Skin of body (tissue), 2 donors: ENCODE measurements around the gene LILRA2. TPM values are rescaled to one million over a fixed set of nuclear protein-coding genes. Genes with fewer than 3 reads are reported as not detected.
"Not testable (repeated sequence)": the region's sequence is repeated elsewhere in the genome, so short reads cannot be mapped to it uniquely, and the experiment has no call there.

Source experiments
- DNase-seq: peaks from one replicate; lab custom pipeline; 2025; lab: John Stamatoyannopoulos, UW
- total RNA-seq: library from RNA; depleted of rRNA; stranded (reverse); fragments of >200 nt; gene quantifications from one replicate; pipeline ENCODE4 v1.2.3, GENCODE V29; 2014

LILRA2 gene
- total RNA-seq, 1 donor from 2014 or later: 1.1 TPM

DNA sequence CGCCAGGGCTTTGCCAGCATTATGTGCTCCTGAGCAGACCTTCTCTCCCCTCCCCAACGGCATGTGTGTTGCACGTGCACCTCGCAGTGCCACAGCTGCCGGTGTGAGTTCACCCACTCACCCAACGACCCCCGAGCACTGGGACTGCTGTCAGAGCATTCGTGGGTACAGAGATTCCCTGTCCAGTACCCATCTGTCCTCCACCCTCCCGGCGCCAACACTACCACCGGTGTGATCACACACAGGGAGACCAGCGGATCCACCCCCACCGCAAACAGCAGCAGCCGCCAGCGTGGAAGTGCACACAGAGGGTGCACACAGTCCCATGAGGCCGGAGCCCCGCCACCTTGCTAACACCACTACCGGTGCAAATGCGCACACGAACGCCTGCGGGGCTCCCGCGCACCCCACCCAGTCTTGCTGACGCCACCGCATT, 35.8 kb downstream of the LILRA2 start:
- no peak for DNase-seq

DNA sequence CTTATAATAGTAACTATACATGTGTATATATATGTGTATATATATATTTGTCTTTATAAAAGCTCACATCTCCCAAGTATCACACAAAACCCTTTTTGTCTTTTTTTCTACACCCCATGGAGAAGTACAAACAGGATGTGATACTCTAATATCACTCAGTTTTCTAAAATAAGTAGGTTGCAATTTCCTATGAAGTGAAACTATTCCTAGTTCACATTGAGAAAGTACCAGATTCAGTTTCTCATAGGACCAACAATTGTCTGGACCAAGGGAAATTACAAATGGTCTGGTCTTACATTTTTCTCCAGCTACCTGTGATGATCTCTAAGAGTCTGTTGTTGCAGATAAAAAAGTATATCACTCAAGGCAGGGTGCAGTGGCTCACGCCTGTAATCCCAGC, 38.8 kb downstream of the LILRA2 start:
- DNase-seq: no peak

DNA sequence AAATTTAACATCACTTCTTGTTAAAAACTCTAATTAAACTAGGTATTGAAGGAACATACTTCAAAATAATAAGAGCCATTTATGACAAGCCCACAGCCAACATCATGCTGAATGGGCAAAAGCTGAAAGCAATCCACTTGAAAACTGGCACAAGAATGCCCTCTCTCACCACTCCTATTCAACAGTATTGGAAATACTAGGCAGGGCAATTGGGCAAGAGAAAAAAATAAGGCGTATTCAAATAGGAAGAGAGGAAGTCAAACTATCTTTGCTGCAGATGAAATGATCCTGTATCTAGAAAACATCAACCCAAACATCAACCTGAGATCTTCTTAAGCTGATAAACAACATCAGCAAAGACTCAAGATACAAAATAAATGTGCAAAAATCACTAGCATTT, 41.1 kb downstream of the LILRA2 start:
- no peak for DNase-seq

DNA sequence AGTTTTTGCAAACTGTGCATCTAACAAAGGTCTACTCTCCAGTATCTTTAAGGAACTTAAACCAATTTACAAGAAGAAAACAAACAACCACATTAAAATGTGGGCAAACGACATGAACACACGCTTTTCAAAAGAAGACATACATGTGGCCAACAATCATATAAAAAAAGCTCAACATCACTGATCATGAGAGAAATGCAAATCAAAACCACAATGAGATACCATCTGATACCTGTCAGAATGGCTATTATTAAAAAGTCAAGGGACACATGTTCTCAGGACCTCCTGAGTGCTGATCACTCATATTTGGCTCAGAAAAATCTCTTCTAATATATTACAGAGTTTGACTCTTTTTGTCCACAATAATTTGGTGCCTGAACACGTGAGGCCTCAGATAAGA, 42.5 kb downstream of the LILRA2 start:
- DNase-seq: no peak

DNA sequence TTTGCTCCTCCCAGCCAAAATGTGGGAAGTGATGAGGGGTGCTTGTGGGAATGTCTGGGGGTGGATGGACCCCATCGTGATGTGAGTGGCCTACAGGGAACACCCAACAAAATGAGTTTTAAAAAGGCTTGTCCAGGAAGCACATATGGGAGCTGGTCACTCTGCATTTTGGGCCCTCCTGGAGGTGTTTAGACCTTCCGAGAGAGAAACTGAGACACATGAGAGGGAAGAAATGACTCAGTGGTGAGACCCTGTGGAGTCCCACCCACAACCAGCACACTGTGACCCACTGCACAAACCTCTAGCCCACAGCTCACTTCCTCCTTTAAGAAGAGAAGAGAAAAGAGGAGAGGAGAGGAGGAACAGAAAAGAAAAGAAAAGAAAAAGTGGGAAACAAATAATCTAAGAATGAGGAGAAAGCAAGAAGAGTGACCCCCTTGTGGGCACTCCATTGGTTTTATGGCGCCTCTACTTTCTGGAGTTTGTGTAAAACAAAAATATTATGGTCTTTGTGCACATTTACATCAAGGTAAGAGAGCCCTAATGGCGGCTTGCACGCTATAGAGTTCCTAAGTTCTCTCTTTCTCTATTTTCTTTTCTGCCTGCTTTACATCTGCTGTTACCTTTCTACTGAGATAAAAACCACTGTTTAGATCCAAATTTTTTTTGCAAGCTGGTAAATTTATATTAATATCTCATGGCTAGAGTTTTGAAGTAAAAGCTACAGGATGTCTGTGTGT, 43.4 kb downstream of the LILRA2 start:
- DNase-seq: no peak

DNA sequence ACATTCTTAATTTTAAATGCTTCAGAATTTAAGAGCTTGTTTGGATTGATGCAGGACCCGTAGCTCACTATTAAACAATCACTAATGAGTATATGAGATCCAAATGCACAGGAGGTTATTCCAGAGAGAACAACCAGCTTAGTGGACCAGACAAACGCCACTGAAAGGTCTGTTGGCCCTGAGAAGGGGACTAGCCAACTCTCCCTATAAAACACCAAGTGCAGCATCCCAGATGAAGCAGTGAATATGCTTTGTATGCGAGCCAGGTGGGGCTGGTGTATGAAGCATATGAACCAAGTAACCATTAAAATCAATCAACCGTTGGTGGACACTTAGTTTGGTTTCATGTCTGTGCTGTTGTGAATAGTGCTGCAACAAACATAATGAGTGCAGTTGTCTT, 46.9 kb downstream of the LILRA2 start:
- no peak for DNase-seq

DNA sequence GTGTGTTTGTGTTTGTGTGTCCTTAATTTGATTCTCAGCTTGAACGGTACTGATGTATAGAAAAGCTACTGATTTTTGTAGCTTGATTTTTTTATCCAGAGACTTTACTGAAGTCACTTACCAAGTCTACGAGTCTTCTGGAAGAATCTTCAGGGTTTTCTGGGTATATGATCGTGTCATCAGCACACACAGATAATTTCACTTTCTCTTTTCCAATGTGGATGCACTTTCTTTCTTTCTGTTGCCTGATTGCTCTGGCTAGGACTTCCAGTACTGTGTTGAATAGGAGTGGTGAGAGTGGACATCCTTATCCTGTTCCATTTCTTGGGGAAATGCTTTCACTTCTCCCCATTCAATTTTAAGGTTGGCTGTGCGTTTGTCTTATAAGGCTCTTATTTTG, 48.8 kb downstream of the LILRA2 start:
- DNase-seq: no peak

DNA sequence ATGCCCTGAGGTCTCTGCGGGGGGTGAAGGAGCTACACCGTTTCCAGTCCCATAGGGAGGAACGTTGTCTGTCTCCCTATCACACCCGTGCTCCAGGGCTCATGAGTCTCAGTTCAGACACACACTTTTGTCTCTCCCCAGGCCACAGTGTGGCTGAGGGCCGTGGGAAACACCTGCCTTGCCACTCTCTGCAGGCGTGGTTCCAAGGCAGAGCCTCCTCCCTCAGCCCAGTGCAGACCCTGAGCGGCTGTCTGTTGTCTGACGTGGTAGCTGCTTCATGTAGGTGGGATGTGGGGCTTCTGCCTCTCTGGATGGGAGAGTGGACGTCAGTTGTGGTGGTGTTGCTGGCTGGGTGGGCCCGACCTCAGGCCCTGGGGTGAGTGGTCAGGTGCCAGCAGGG, 50.6 kb downstream of the LILRA2 start:
- DNase-seq: not testable (repeated sequence)

DNA sequence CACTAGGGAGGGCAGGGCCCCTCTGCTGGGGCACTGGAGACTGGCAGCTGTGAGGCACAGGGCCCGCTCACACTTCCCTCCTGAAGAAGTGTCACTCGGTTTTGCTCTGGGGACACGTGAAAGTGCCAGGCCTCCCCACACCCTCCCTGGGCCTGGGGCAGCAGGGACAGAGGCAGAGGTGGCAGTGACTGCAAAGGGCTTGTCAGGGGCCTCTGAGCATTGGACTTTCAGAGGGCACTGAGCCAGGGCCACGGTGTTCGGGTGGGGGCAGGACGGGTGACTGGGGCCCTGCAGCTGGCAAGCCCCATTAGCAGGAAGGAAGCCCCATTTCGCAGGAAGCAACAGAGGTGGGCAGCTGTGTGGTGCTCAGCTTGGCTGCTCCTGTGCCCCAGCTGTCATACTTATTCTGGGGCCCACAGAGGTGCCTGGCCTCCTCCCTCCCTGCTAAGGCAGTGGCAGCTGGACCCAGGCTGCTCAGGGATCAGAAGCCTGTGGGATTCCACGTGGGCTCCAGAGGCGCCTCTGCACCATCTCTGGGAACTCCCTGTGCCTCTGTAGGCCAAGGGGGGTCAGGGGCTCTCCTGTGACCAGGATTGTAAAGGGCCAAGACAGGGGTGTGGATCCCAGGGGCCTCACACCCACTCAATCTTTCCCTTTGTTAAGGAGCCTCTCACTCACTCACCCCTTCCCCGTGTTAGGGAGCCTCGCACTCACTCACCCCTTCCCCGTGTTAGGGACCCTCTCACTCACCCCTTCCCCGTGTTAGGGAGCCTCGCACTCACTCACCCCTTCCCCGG, 51.5 kb downstream of the LILRA2 start:
- not testable (repeated sequence) for DNase-seq

DNA sequence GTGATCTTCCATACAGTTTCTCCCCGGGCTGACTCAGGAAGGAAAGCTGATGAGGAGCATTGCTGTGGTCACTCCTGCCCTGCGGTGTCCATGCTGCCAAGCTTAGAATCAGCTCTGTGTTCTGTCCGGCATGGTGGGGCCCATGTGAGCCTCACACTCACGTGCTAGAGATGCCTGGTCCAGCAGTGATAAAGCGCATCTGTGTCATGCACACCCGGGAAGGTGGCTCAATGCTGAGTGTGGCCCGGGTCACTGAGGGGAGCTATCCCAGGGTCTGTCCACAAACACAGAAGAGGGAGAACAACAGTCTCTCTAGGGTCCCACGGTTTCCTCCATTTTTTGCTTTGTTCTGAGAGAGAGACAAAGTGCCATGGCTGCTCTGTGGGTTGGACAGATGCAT, 53.2 kb downstream of the LILRA2 start:
- DNase-seq: no peak

DNA sequence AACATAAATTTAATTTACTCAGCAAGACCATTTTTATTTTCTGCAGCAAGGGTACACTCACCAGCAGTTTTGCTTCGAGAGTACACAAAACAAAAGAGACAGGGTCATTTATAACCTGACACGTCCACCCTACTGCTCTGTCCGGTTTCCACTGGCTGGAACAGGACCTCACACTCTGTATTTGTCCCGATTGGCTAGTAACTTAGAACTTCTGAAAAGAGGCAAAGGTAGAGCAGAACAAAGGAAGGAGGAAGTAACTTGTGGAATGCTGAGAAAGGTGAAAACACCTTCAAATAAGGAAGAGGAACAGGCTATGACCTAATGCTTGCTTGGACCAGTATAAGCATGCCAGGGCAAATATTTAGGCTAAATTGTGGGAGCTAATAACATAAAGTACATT, 54.3 kb downstream of the LILRA2 start:
- DNase-seq: not testable (repeated sequence)

DNA sequence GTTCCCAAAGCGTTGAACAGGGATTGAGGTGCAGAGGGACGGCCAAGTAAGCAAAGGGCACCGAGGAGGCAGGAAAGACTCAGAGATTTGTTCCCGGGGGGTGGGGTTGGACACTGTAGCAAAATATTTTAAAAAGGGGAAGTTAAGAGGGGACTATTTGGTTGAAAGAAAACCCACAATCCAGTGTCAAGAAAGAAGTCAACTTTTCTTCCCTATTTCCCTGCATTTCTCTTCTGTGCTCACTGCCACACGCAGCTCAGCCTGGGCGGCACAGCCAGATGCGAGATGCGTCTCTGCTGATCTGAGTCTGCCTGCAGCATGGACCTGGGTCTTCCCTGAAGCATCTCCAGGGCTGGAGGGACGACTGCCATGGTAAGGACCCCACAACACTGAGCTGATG, 56.7 kb downstream of the LILRA2 start, which contains the start of gene LILRB1:
Gene LILRB1, plus strand, starts transcription at position 223 of the 400 bp plus-strand sequence. CDS start 590 bp downstream, outside the sequence.
- DNase-seq: not testable (repeated sequence)

DNA sequence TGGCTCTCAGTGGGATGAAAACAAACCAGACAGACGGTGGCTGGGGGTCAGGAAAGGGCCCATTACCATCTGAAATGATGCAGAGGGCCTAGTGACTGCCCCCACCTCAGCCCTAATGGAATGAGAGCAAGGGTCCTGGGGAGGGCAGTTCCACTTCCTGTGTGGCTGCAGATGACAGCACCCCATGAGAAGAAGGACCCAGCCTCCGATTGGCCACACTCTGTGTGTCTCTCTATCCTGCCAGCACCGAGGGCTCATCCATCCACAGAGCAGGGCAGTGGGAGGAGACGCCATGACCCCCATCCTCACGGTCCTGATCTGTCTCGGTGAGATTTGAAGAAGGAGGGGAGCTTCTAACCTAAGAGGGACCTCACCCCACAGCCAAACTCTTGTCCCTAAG, 57.2 kb downstream of the LILRA2 start:
- no peak for DNase-seq

DNA sequence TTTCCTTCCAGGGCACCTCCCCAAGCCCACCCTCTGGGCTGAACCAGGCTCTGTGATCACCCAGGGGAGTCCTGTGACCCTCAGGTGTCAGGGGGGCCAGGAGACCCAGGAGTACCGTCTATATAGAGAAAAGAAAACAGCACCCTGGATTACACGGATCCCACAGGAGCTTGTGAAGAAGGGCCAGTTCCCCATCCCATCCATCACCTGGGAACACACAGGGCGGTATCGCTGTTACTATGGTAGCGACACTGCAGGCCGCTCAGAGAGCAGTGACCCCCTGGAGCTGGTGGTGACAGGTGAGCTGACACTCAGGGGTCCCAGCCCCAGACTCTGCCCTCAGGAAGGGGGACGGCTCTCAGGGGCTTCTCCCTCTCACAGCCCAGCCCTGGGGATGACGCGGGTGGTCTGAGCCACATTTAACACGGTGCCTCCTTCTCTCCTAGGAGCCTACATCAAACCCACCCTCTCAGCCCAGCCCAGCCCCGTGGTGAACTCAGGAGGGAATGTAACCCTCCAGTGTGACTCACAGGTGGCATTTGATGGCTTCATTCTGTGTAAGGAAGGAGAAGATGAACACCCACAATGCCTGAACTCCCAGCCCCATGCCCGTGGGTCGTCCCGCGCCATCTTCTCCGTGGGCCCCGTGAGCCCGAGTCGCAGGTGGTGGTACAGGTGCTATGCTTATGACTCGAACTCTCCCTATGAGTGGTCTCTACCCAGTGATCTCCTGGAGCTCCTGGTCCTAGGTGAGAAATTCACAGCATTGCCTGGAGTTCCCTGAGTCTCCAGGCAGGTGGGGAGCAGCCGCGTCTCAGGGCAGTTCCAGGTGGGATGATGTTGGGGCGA, 58.1 kb downstream of the LILRA2 start:
- DNase-seq: not testable (repeated sequence)

DNA sequence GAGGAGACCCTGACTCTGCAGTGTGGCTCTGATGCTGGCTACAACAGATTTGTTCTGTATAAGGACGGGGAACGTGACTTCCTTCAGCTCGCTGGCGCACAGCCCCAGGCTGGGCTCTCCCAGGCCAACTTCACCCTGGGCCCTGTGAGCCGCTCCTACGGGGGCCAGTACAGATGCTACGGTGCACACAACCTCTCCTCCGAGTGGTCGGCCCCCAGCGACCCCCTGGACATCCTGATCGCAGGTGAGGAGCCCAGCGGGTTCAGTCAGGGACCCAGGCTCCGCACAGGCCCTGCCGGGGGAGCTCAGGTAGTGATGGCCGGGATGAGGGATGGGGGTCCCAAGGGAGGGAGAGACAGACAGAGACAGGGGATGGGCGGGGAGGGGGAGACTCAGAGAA, 58.9 kb downstream of the LILRA2 start:
- DNase-seq: not testable (repeated sequence)

DNA sequence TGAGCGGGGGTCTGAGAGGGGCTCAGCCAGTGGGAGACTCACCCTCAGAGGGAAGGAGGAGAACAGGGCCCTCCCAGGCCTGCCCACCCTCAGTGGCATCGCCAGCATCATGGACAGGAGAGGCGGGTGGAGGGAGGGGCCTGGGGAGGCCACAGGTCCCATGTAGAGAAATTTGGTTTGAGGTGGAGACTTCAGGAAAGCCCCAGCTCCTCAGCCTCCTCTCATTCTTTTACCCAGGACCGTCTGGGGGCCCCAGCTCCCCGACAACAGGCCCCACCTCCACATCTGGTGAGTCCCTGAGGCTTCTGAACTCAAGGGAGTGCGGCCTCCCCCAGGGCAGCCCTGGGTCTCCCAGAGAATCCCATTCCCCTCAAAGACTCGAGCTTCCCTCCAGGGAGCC, 59.8 kb downstream of the LILRA2 start:
- no peak for DNase-seq

DNA sequence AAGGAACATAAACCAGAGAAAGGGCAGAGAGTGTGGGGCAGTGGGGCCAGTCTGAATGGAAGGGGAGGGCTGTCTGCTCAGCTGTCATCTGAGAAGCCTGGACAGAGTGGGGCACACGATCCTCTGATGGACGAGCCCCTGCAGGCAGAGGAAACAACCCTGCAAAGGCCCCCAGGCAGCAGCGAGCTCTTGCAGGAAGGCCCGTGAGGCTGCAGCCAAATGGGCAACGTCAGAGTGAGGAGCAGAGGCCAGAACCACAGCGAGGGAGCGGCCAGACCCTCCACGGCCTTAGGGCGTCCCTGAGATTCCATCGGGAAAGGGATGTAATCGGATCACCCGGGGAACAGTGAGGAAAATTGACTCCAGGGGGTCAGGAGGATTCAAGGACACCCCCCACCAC, 62.5 kb downstream of the LILRA2 start:
- not testable (repeated sequence) for DNase-seq

DNA sequence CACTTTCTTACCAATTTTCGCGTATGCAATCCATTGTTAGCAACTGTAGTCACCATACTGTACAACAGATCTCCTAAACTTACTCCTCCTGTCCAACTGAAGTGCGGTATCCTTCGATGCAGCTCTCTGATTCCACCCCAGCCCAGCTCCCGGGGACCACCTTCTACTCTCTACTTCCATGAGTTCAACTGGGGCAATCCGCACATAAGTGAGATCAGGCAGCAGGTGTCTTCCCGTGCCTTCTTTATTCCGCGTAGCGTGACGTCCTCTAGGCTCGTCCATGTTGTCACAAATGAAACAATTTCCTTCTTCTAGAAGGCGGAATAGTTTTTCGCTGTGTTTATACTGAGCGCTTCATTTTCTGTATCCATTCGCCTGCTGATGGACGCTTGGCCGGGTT, 65.1 kb downstream of the LILRA2 start:
- no peak for DNase-seq
